Progenitor cell of endocrine pancreas (in vitro differentiated cells): ENCODE measurements around the gene MAFG. TPM values are rescaled to one million over a fixed set of nuclear protein-coding genes. Genes with fewer than 3 reads are reported as not detected.
"Not testable (repeated sequence)": the region's sequence is repeated elsewhere in the genome, so short reads cannot be mapped to it uniquely, and the experiment has no call there.

ENCODE experiments used
- DNase-seq: peaks from one replicate; pipeline ENCODE4 v3.0.0; 2021; ENCODE audit warnings: low spot score; ENCODE audit not compliant: unreplicated experiment
- H3K27ac Mint-ChIP-seq: 2 replicates; pipeline ENCODE4 v1.8.0; 2021; ENCODE audit warnings: mild to moderate bottlenecking, moderate library complexity, mixed read lengths
- H3K27me3 Mint-ChIP-seq: 2 replicates; pipeline ENCODE4 v1.8.0; 2021; ENCODE audit warnings: mixed read lengths
- H3K36me3 Mint-ChIP-seq: 2 replicates; pipeline ENCODE4 v1.8.0; 2022; ENCODE audit warnings: mixed read lengths; ENCODE audit not compliant: insufficient read depth
- H3K4me1 Mint-ChIP-seq: 2 replicates; pipeline ENCODE4 v1.8.0; 2021; ENCODE audit warnings: low read depth, mixed read lengths
- H3K4me3 Mint-ChIP-seq: 2 replicates; pipeline ENCODE4 v1.8.0; 2021; ENCODE audit warnings: low read depth, mild to moderate bottlenecking, moderate library complexity, mixed read lengths
- H3K9me3 Mint-ChIP-seq: 2 replicates; pipeline ENCODE4 v1.8.0; 2021; ENCODE audit warnings: low read depth, mixed read lengths
- total RNA-seq: library from RNA; stranded (reverse); gene quantifications from 2 replicates; pipeline ENCODE4 v1.2.1, GENCODE V29; 2021
- TF ChIP-seq, protein P1 (sequence below): fragments of 200-600 bp; sonication (generic); IDR thresholded peaks from one replicate; pipeline ENCODE4 v1.5.0; 2021; ENCODE audit warnings: antibody characterized with exemption, mild to moderate bottlenecking; ENCODE audit not compliant: unreplicated experiment

MAFG gene
- total RNA-seq, 1 donor from 2014 or later, result 29.5 TPM

DNA sequence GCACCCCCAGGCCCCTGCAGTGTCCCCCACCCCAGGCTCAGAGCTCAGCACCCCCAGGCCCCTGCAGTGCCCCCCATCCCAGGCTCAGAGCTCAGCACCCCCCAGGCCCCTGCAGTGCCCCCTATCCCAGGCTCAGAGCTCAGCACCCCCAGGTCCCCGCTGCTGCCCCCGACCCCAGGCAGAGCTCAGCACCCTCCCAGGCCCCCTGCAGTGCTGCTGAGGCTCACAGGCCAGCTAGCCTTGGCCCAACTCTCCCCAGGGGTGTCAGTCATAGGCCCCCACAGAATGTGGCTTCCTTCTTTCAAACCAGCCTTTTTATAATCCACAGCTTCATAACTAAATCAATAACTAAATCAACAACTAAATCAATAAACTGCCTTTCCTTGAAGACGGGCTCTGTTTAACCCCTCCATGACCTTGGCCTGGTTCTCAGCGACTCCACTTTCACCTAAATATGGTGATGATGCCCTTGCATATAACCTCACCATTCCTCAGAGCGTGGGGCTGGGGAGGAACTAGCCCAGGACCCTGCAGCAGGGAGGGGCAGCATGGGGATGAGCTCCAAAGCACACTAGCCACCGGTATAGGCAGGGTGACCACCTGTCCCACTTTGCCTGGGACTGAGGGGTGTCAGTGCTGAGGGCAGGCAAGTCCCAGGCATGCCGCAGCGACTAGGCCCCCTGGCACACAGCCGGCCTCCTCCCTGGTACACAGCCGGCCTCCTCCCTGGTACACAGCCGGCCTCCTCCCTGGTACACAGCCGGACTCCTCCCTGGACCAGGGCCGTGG, 28.4 kb upstream of the MAFG start:
- H3K27ac Mint-ChIP-seq, result peak overlapping the region; percentile 76

DNA sequence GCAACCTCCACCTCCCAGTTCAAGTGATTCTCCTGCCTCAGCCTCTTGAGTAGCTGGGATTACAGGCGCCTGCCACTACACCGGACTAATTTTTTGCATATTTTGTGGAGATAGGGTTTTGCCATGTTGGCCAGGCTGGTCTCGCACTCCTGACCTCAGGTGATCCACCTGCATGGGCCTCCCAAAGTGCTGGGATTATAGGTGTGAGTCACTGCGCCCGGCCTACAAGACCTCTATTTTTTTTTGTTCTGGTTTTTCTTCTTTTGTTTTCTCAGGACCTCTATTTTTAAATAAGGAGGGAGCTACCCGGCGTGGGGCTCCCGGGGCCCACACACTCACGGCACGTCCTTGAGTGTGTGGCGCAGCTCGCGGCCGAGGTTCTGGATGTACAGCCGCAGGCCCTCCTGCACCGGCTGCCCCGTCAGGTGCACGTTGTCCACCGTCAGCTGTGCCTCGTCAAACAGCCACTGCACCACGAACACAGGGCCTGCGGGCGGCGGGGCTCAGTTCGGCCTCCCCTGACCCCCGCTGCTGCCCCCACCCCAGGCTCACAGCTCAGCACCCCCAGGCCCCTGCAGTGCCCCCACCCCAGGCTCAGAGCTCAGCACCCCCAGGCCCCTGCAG, 27.6 kb upstream of the MAFG start:
- Mint-ChIP-seq H3K36me3 (no peaks in the 10 kb centered on the region), H3K9me3 (no peaks in the 10 kb centered on the region), H3K4me1 (peaks cover 17% of the 10 kb centered on the region), H3K27me3 (peaks cover 26% of the 10 kb centered on the region), H3K27ac (no peak overlapping the region), H3K4me3 (no peak overlapping the region)
- DNase-seq, result no peak
- TF ChIP-seq, protein P1, sequence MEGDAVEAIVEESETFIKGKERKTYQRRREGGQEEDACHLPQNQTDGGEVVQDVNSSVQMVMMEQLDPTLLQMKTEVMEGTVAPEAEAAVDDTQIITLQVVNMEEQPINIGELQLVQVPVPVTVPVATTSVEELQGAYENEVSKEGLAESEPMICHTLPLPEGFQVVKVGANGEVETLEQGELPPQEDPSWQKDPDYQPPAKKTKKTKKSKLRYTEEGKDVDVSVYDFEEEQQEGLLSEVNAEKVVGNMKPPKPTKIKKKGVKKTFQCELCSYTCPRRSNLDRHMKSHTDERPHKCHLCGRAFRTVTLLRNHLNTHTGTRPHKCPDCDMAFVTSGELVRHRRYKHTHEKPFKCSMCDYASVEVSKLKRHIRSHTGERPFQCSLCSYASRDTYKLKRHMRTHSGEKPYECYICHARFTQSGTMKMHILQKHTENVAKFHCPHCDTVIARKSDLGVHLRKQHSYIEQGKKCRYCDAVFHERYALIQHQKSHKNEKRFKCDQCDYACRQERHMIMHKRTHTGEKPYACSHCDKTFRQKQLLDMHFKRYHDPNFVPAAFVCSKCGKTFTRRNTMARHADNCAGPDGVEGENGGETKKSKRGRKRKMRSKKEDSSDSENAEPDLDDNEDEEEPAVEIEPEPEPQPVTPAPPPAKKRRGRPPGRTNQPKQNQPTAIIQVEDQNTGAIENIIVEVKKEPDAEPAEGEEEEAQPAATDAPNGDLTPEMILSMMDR, result no peak

More for the DNA sequence above, 28.4 kb upstream of the MAFG start:
- Mint-ChIP-seq H3K4me1 (peaks cover 17% of the 10 kb centered on the region), H3K4me3 (peak overlapping the region; percentile 45), H3K36me3 (no peaks in the 10 kb centered on the region), H3K9me3 (no peaks in the 10 kb centered on the region), H3K27me3 (peaks cover 21% of the 10 kb centered on the region)
- TF ChIP-seq, protein P1, result no peak
- DNase-seq, result no peak

DNA sequence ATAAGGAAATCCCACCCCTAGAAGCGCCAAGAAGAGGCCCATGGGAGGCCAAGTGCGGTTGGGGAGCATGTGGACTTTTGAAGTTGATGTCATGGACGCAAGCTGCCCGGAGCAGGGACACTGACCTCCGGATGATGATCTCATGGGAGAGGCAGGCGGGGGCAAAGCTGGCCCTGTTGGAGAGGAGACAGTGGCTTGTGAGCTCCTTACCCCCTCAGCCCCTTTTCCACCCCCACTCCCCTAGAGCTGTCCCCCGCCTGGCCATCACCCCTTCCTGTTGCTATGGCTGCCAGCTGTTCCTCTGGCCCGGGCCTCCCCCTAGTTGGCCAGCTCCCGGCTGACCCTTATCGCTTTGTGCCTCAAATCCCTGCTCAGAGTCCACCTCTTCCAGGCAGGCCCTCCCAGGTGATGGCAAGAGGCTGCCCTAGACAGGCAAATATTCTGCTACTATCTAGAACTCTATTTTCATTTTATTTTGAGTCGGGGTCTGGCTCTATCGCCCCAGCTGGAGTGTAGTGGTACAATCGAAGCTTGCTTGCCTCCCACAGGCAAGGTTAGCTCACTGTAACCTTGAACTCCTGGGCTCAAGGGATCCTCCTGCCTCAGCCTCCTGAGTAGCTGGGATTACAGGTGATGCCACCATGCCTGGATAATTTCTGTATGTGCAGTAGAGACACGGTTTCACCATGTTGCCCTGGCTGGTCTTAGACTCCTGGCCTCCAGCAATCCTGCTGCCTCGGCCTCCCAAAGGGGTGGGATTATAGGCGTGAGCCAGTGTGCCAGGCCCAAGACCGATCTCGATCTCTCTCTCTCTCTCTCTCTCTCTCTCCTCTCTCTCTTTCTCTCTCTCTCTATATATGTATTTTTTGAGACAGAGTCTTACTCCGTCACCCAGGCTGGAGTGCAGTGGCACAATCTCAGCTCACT, 26.9 kb upstream of the MAFG start:
- H3K27me3 Mint-ChIP-seq, result peaks cover 26% of the 10 kb centered on the region

DNA sequence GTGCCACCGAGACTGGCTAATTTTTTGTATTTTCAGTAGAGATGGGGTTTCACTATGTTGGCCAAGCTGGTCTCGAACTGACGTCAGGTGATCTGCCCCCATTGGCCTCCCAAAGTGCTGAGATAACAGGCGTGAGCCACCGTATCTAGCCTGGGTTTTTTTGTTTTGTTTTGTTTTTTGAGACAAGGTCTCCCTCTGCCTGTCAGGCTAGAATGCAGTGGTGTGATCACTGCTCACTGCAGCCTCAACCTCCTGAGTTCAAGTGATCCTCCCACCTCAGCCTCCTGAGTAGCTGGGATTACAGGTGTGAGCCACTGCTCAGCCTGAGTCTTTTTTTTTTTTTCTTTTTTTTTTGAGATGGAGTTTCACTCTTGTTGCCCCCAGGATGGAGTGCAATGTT, 25.9 kb upstream of the MAFG start:
- not testable (repeated sequence) for H3K4me3 Mint-ChIP-seq, DNase-seq, H3K9me3 Mint-ChIP-seq, H3K27ac Mint-ChIP-seq, H3K36me3 Mint-ChIP-seq
- peaks cover 19% of the 10 kb centered on the region for H3K27me3 Mint-ChIP-seq
- H3K4me1 Mint-ChIP-seq, result peaks cover 15% of the 10 kb centered on the region

More for the DNA sequence above, 26.9 kb upstream of the MAFG start:
- Mint-ChIP-seq H3K4me1 (peaks cover 17% of the 10 kb centered on the region), H3K9me3 (no peaks in the 10 kb centered on the region), H3K4me3 (no peak overlapping the region), H3K36me3 (no peaks in the 10 kb centered on the region), H3K27ac (no peak overlapping the region)
- DNase-seq, result no peak
- TF ChIP-seq, protein P1, result no peak

DNA sequence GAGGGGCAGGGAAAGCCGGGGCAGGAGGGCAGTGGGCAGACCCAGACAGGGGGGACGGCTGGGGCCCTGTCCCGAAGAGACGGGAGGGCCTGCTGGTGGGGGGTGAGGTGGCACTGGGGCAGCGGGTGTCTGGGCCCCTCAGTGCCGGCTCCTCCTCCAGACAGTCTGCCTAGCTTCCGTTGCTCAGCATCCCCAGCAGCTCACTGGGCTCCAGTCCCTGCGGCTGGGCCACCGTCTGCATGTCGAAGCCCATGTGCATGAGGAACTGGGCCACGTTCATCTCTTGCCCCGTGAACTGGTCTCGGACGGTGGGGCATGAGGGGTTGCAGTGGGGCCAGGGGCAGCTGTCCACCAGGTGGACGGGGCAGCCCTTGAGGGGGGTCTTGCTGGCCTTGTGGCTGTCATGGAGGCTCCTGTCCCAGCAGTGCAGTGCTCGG, 25.3 kb upstream of the MAFG start:
- DNase-seq, result no peak
- Mint-ChIP-seq H3K4me1 (peaks cover 15% of the 10 kb centered on the region), H3K4me3 (no peak overlapping the region), H3K27ac (no peak overlapping the region), H3K27me3 (peaks cover 14% of the 10 kb centered on the region), H3K36me3 (no peaks in the 10 kb centered on the region), H3K9me3 (no peaks in the 10 kb centered on the region)
- TF ChIP-seq, protein P1, result no peak
